ENCODE data around the gene IL23R. TPM values are rescaled to one million over a fixed set of nuclear protein-coding genes. Genes with fewer than 3 reads are reported as not detected.

IL23R gene
- total RNA-seq, 1 experiment from 2014 or later: not detected

DNA sequence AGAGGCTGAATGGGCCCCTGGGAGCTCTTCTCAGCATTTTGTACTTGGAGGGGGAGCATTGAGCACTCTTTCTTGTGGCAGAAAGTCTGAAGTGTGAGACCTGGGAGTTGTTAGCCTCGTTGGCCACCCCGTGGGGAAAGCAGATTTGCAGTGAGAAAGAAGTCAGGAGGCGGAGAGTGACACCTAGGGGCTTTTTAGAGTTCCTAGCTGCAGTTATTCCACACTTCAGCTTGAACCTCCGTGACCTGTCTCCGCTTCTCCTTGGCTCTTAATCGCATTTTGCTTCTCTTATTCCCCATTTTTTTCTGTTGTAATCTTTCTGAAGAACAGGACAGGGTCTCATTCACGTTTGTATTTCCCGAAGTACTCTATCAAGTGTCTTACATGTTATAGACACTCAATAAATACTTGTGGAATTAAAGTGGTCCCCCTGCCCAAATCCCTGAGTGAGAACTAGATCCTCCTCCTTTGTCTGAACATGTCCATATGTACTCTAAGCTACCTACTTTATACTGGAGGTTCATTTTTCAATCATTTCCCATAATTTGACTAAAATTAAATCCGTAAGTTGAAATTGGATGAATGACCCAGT is 17.0 kb upstream of the IL23R start:
- no peak overlapping the region for H3K27ac ChIP-seq (ENCODE audit: insufficient read length, low read depth, low read length)
- no peak overlapping the region for H2AK5ac ChIP-seq (ENCODE audit: insufficient read length, low read length)
- H3K56ac ChIP-seq (ENCODE audit: insufficient read length, low read depth, low read length): no peak overlapping the region
- no peak overlapping the region for H2AFZ ChIP-seq (ENCODE audit: low read length)
- Mint-ChIP-seq H3K27ac (no peak overlapping the region), H3K4me1 (peaks cover 5 to 6% of the 10 kb centered on the region in 2 experiments), H3K36me3 (ENCODE audit: insufficient read depth in 1 of 3, low read depth in 3 of 3) (no peaks in the 10 kb centered on the region), H3K27me3 (ENCODE audit: low read depth) (peaks cover 26% of the 10 kb centered on the region), H3K9me3 (no peaks in the 10 kb centered on the region; a peak in 1 of 5 replicates), H3K4me3 (no peak overlapping the region)
- H3K14ac ChIP-seq (ENCODE audit: insufficient read depth, low read length): no peak overlapping the region
- no peak overlapping the region for H3K4ac ChIP-seq (ENCODE audit: low read depth, low read length)
- no peaks in the 10 kb centered on the region for H3K79me2 ChIP-seq (ENCODE audit: insufficient read depth, low read length)
- no peaks in the 10 kb centered on the region for H3K9me3 ChIP-seq (ENCODE audit: control insufficient read depth, low read depth, low read length)
- H3T11ph ChIP-seq (ENCODE audit: low read length): no peak overlapping the region
- no peak overlapping the region for H2BK120ac ChIP-seq (ENCODE audit: low read depth, low read length, poor library complexity, severe bottlenecking)
- H3K23ac ChIP-seq (ENCODE audit: insufficient read length, low read depth, low read length): no peak overlapping the region
- H2BK20ac ChIP-seq (ENCODE audit: low read depth, low read length, poor library complexity, severe bottlenecking): no peak overlapping the region
- no peak overlapping the region for H2BK12ac ChIP-seq (ENCODE audit: insufficient read length, low read depth, low read length)
- H3K27me3 ChIP-seq (ENCODE audit: insufficient read depth, low read length): no peaks in the 10 kb centered on the region
- no peak overlapping the region for H4K5ac ChIP-seq (ENCODE audit: insufficient read length, low read depth, low read length)
- H3K18ac ChIP-seq (ENCODE audit: insufficient read length, low read depth, low read length): no peak overlapping the region
- H3K4me2 ChIP-seq (ENCODE audit: insufficient read depth, insufficient read length, low read length): no peak overlapping the region
- DNase-seq: peak; percentile 78
- no peak overlapping the region for H2BK15ac ChIP-seq (ENCODE audit: low read depth, low read length)
- TF ChIP-seq, protein P1, sequence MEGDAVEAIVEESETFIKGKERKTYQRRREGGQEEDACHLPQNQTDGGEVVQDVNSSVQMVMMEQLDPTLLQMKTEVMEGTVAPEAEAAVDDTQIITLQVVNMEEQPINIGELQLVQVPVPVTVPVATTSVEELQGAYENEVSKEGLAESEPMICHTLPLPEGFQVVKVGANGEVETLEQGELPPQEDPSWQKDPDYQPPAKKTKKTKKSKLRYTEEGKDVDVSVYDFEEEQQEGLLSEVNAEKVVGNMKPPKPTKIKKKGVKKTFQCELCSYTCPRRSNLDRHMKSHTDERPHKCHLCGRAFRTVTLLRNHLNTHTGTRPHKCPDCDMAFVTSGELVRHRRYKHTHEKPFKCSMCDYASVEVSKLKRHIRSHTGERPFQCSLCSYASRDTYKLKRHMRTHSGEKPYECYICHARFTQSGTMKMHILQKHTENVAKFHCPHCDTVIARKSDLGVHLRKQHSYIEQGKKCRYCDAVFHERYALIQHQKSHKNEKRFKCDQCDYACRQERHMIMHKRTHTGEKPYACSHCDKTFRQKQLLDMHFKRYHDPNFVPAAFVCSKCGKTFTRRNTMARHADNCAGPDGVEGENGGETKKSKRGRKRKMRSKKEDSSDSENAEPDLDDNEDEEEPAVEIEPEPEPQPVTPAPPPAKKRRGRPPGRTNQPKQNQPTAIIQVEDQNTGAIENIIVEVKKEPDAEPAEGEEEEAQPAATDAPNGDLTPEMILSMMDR (conservative IDR thresholded peaks at IDR 0.05): peak; percentile 87
- no peaks in the 10 kb centered on the region for H3K79me1 ChIP-seq (ENCODE audit: insufficient read depth, low read depth, low read length, poor library complexity, severe bottlenecking)
- no CpG with 5 or more reads among the region's 9 CpGs for WGBS (ENCODE audit: extremely low coverage, insufficient read length, low lambda C conversion rate)
- no peak overlapping the region for H3K9ac ChIP-seq (ENCODE audit: extremely low read depth, insufficient read length, low read length)
- no peak overlapping the region for H4K91ac ChIP-seq (ENCODE audit: insufficient read length, low read depth, low read length)
- no peak overlapping the region for H4K8ac ChIP-seq (replicated peaks; ENCODE audit: insufficient read length, low read depth, low read length)
- H3K4me1 ChIP-seq (ENCODE audit: insufficient read depth, low read length): no peaks in the 10 kb centered on the region
- H2BK5ac ChIP-seq (ENCODE audit: insufficient read length, low read length): no peak overlapping the region
- H3K23me2 ChIP-seq (ENCODE audit: insufficient read length, low read depth, low read length, poor library complexity, severe bottlenecking): no peaks in the 10 kb centered on the region
- no peaks in the 10 kb centered on the region for H4K20me1 ChIP-seq (ENCODE audit: control insufficient read depth, insufficient read depth, insufficient read length)

Data from H9 (cell line).